Liver (tissue), 9 donors: ENCODE measurements around the gene PDE10A. TPM values are rescaled to one million over a fixed set of nuclear protein-coding genes. Genes with fewer than 3 reads are reported as not detected.

Source experiments
- DNase-seq: peaks from one replicate; pipeline ENCODE4 v3.0.0-alpha.2; 2017; ENCODE audit warnings: low spot score
- H3K27ac ChIP-seq, 2 donors: one replicate each; pipeline ENCODE4 v1.7.0; 2013; ENCODE audit warnings: inconsistent platforms in 2 of 2, low read length in 2 of 2, control low read depth in 1 of 2, low read depth in 1 of 2, mild to moderate bottlenecking in 1 of 2
- H3K27me3 ChIP-seq, 4 donors: one replicate each; pipeline versions ENCODE4 v1.6.1 to v1.7.0; 2013; ENCODE audit warnings: low read length in 3 of 4, inconsistent platforms in 1 of 4, mild to moderate bottlenecking in 1 of 4, moderate library complexity in 1 of 4; ENCODE audit not compliant: control insufficient read depth in 4 of 4, insufficient read depth in 4 of 4
- H3K36me3 ChIP-seq, 4 donors: one replicate each; pipeline versions ENCODE4 v1.6.1 to v1.7.0; 2013; ENCODE audit warnings: low read length in 3 of 4, mild to moderate bottlenecking in 3 of 4, low read depth in 1 of 4, moderate library complexity in 1 of 4; ENCODE audit not compliant: control insufficient read depth in 4 of 4, insufficient read depth in 3 of 4
- H3K4me1 ChIP-seq, 4 donors: one replicate each; pipeline versions ENCODE4 v1.6.1 to v1.7.0; 2013; ENCODE audit warnings: low read length in 3 of 4, mild to moderate bottlenecking in 3 of 4, moderate library complexity in 1 of 4; ENCODE audit not compliant: control insufficient read depth in 4 of 4, insufficient read depth in 4 of 4
- H3K4me3 ChIP-seq, 3 donors: one replicate each; pipeline versions ENCODE4 v1.6.1 to v1.7.0; 2013; ENCODE audit warnings: low read length in 3 of 3, control low read depth in 1 of 3, low read depth in 1 of 3, mild to moderate bottlenecking in 1 of 3
- H3K9ac ChIP-seq, 2 donors: one replicate each; pipeline ENCODE4 v1.7.0; 2013; ENCODE audit warnings: low read length in 2 of 2, mild to moderate bottlenecking in 2 of 2, moderate library complexity in 2 of 2, control low read depth in 1 of 2, low read depth in 1 of 2
- H3K9me3 ChIP-seq, 4 donors: one replicate each; pipeline versions ENCODE4 v1.6.1 to v1.7.0; 2013; ENCODE audit warnings: low read length in 3 of 4; ENCODE audit not compliant: control insufficient read depth in 4 of 4
- EGR1 ChIP-seq, 2 donors: IDR thresholded peaks; 2 replicates each; pipeline ENCODE4 v1.6.1; 2016 to 2018; ENCODE audit warnings: antibody characterized with exemption in 2 of 2, low read depth in 2 of 2
- FOXA1 ChIP-seq: IDR thresholded peaks from 2 replicates; pipeline ENCODE4 v1.6.1; 2016; ENCODE audit warnings: antibody characterized with exemption
- FOXA2 ChIP-seq: IDR thresholded peaks from 2 replicates; pipeline ENCODE4 v1.6.1; 2016; ENCODE audit warnings: antibody characterized with exemption
- GABPA ChIP-seq, 2 donors: IDR thresholded peaks in 1 of 2; conservative IDR thresholded peaks in 1 of 2; 2 replicates each; pipeline ENCODE4 v1.6.1; 2016; ENCODE audit warnings: antibody characterized with exemption in 2 of 2, mild to moderate bottlenecking in 1 of 2, moderate library complexity in 1 of 2
- HNF4A ChIP-seq, 2 donors: conservative IDR thresholded peaks; 2 replicates each; pipeline ENCODE4 v1.6.1; 2016; ENCODE audit warnings: antibody characterized with exemption in 2 of 2, mild to moderate bottlenecking in 2 of 2
- HNF4G ChIP-seq: IDR thresholded peaks from 2 replicates; pipeline ENCODE4 v1.6.1; 2016; ENCODE audit warnings: antibody characterized with exemption
- JUND ChIP-seq, 2 donors: IDR thresholded peaks; 2 replicates each; pipeline ENCODE4 v1.6.1; 2016; ENCODE audit warnings: antibody characterized with exemption in 2 of 2
- MAX ChIP-seq: IDR thresholded peaks from 2 replicates; pipeline ENCODE4 v1.6.1; 2016; ENCODE audit warnings: antibody characterized with exemption
- NR2F2 ChIP-seq: IDR thresholded peaks from 2 replicates; pipeline ENCODE4 v1.6.1; 2016; ENCODE audit warnings: antibody characterized with exemption
- RAD21 ChIP-seq, 2 donors: IDR thresholded peaks; 2 replicates each; pipeline ENCODE4 v1.6.1; 2016; ENCODE audit warnings: antibody characterized with exemption in 2 of 2, mild to moderate bottlenecking in 2 of 2
- REST ChIP-seq: IDR thresholded peaks from 2 replicates; pipeline ENCODE4 v1.6.1; 2016; ENCODE audit warnings: antibody characterized with exemption, mild to moderate bottlenecking
- RXRA ChIP-seq, 2 donors: IDR thresholded peaks; 2 replicates each; pipeline ENCODE4 v1.6.1; 2017 to 2018; ENCODE audit warnings: antibody characterized with exemption in 2 of 2, mild to moderate bottlenecking in 1 of 2
- SP1 ChIP-seq: IDR thresholded peaks from 2 replicates; pipeline ENCODE4 v1.6.1; 2018; ENCODE audit warnings: antibody characterized with exemption, mild to moderate bottlenecking
- TAF1 ChIP-seq: conservative IDR thresholded peaks from 2 replicates; pipeline ENCODE4 v1.6.1; 2016; ENCODE audit warnings: antibody characterized with exemption, mild to moderate bottlenecking
- YY1 ChIP-seq: IDR thresholded peaks from 2 replicates; pipeline ENCODE4 v1.6.1; 2016; ENCODE audit warnings: antibody characterized with exemption, mild to moderate bottlenecking
- WGBS: extraction: QIAGEN DNeasy Blood & Tissue Kit; methylation state at CpG from one replicate; pipeline ENCODE4 v1.1.7; 2013; 5-methylcytosine and 5-hydroxymethylcytosine counted together
- polyA plus RNA-seq, 2 donors: library from polyadenylated mRNA; stranded (reverse) in 1 of 2; unstranded in 1 of 2; fragments of 200-250 nt in 1 of 2; fragments of >200 nt in 1 of 2; fragmentation: Nextera tagmentation in 1 of 2; extraction: Ambion mirVana in 1 of 2; gene quantifications; one replicate each; pipeline versions ENCODE4 v1.2.1 to v1.2.3, GENCODE V29; 2013 to 2015
- total RNA-seq, 2 donors: library from RNA; depleted of rRNA; stranded (reverse); fragments of >200 nt; gene quantifications; one replicate each; pipeline ENCODE4 v1.2.3, GENCODE V29; 2014
- donor health status: healthy.
- donor health status: healthy.
- donor health status: healthy.
- donor health status: healthy.
- donor health status: healthy.

Gene PDE10A
- total and polyA plus RNA-seq, 4 donors, result 0.20 to 1.7 (median 0.47) TPM

- Histone ChIP-seq H3K9ac (no peak overlapping the region), H3K4me3 (no peak overlapping the region), H3K36me3 (no peaks in the 10 kb centered on the region), H3K4me1 (no peaks in the 10 kb centered on the region), H3K9me3 (no peaks in the 10 kb centered on the region), H3K27ac (no peak overlapping the region), H3K27me3 (no peaks in the 10 kb centered on the region)
- no peak for DNase-seq
- TF ChIP-seq MAX (no peak), FOXA1 (no peak), JUND (IDR thresholded peaks at IDR 0.05) (no peak)
- 94% methylated on average over 2 of the region's 2 CpGs for WGBS
These were observed 258.7 kb downstream of the PDE10A start for GRCh38 chr6:165404296-165404695.

- Histone ChIP-seq H3K9me3 (no peaks in the 10 kb centered on the region), H3K4me3 (no peak overlapping the region), H3K27me3 (no peaks in the 10 kb centered on the region), H3K27ac (no peak overlapping the region), H3K9ac (no peak overlapping the region), H3K4me1 (no peaks in the 10 kb centered on the region), H3K36me3 (no peaks in the 10 kb centered on the region)
- TF ChIP-seq JUND (IDR thresholded peaks at IDR 0.05), result no peak
- no peak for TF ChIP-seq RAD21 (IDR thresholded peaks at IDR 0.05)
- TF ChIP-seq HNF4G, result no peak
- no peak for TF ChIP-seq NR2F2
- no peak for TF ChIP-seq YY1
- TF ChIP-seq FOXA2, result no peak
- TF ChIP-seq GABPA (IDR thresholded peaks at IDR 0.05 in 1 of 2, conservative IDR thresholded peaks at IDR 0.05 in 1 of 2), result no peak
- no peak for TF ChIP-seq FOXA1
- no peak for TF ChIP-seq HNF4A (conservative IDR thresholded peaks at IDR 0.05)
- TF ChIP-seq MAX, result no peak
- no peak for TF ChIP-seq SP1
- TF ChIP-seq TAF1, result no peak
- no peak for TF ChIP-seq EGR1 (IDR thresholded peaks at IDR 0.05; ENCODE audit: low read depth in 2 of 2)
- TF ChIP-seq REST, result no peak
- 89% methylated on average over 7 of the region's 7 CpGs for WGBS
- DNase-seq, result no peak
These were observed 259.9 kb downstream of the PDE10A start for GRCh38 chr6:165403006-165403595.

DNA sequence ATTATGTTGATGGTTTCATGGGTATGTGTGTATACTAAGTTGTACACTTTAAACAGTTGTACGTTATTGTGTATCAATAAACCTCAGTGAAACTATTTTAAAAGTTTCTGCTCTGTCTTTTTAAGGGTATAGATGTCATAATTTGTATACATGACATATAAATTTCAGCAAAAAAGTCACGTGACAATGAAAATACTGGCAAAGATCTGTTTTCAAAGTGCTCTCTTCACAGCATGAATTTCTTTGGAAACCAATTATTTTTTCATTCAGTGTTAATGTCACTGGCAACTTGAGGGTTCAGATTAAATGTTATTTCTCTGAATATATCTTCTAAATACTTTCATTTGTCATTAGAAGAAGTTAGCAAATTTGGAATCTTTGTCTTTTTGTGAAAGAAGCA, 261.9 kb downstream of the PDE10A start:
- DNase-seq, result no peak
- TF ChIP-seq EGR1 (IDR thresholded peaks at IDR 0.05; ENCODE audit: low read depth in 2 of 2), result no peak
- no peak for TF ChIP-seq NR2F2
- no peak for TF ChIP-seq RXRA (IDR thresholded peaks at IDR 0.05)
- no peak for TF ChIP-seq MAX
- no peak for TF ChIP-seq HNF4G
- TF ChIP-seq SP1, result no peak
- H3K27ac ChIP-seq, result no peak overlapping the region
- no peaks in the 10 kb centered on the region for H3K27me3 ChIP-seq
- H3K4me3 ChIP-seq, result no peak overlapping the region
- H3K9me3 ChIP-seq, result no peaks in the 10 kb centered on the region
- H3K4me1 ChIP-seq, result no peaks in the 10 kb centered on the region
- H3K36me3 ChIP-seq, result no peaks in the 10 kb centered on the region
- 69% methylated on average over 2 of the region's 2 CpGs for WGBS
- no peak overlapping the region for H3K9ac ChIP-seq
